ENCODE results near the gene ZC3H12D. TPM values are rescaled to one million over a fixed set of nuclear protein-coding genes. Genes with fewer than 3 reads are reported as not detected.

The ZC3H12D gene
- total RNA-seq, 1 experiment from 2014 or later = 0.57 TPM

DNA sequence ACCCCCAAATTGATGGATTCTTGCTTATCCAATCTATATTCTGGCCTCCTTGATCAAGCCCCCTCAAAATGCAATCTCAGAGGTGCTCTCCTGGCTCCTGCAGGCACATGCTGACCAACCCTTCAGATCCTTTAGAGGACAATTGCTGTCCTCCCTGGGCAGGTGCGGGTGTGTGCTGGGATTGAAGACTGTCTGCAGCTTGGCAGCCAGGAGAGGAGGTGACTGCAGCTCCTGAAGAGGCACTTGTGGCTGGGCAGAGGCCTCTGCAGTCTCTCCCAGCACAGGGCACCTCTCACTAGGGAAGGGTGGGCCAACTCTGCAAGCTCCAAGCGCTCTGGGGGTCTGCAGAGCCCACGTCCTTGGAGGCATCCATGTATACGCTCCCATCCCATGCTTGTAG is 56.2 kb downstream of the ZC3H12D start:
- Mint-ChIP-seq H3K9me3 (ENCODE audit: unreplicated experiment) (no peaks in the 10 kb centered on the region), H3K4me1 (ENCODE audit: low read depth, unreplicated experiment) (peaks cover 10% of the 10 kb centered on the region), H3K27me3 (ENCODE audit: insufficient read depth, unreplicated experiment) (peaks cover 2% of the 10 kb centered on the region), H3K4me3 (ENCODE audit: unreplicated experiment) (no peak overlapping the region), H3K27ac (ENCODE audit: unreplicated experiment) (no peak overlapping the region), H3K36me3 (ENCODE audit: insufficient read depth, unreplicated experiment) (no peaks in the 10 kb centered on the region)
- BruUV-seq (replicated peaks) = no TSS peak
- no peaks in the 10 kb centered on the region for H3K36me3 ChIP-seq (ENCODE audit: control insufficient read depth, insufficient read depth, low read length)
- CTCF ChIA-PET = interaction anchor here (0.7 kb wide), 1 partner anchor 347 kb away, joined by 3 read pairs; no protein-coding TSS in a partner anchor
- no peak overlapping the region for H3K4me3 ChIP-seq (ENCODE audit: low read depth, low read length)
- H3K9me3 ChIP-seq = no peaks in the 10 kb centered on the region
- DNase-seq = no peak
- POLR2A ChIA-PET = no interaction called here
- no peaks in the 10 kb centered on the region for H3K27me3 ChIP-seq (replicated peaks; ENCODE audit: control insufficient read depth, insufficient read depth, low read length)
- no peaks in the 10 kb centered on the region for H3K4me1 ChIP-seq
- intact Hi-C loops (cut with micrococcal nuclease; ENCODE audit: unreplicated experiment) = no loop called here
- TF ChIP-seq, protein P1, sequence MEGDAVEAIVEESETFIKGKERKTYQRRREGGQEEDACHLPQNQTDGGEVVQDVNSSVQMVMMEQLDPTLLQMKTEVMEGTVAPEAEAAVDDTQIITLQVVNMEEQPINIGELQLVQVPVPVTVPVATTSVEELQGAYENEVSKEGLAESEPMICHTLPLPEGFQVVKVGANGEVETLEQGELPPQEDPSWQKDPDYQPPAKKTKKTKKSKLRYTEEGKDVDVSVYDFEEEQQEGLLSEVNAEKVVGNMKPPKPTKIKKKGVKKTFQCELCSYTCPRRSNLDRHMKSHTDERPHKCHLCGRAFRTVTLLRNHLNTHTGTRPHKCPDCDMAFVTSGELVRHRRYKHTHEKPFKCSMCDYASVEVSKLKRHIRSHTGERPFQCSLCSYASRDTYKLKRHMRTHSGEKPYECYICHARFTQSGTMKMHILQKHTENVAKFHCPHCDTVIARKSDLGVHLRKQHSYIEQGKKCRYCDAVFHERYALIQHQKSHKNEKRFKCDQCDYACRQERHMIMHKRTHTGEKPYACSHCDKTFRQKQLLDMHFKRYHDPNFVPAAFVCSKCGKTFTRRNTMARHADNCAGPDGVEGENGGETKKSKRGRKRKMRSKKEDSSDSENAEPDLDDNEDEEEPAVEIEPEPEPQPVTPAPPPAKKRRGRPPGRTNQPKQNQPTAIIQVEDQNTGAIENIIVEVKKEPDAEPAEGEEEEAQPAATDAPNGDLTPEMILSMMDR (IDR thresholded peaks at IDR 0.05; ENCODE audit: insufficient read depth in 1 of 2, low read depth in 1 of 2, low read length in 1 of 2, severe bottlenecking in 1 of 2, unreplicated experiment in 1 of 2) = no peak

DNA sequence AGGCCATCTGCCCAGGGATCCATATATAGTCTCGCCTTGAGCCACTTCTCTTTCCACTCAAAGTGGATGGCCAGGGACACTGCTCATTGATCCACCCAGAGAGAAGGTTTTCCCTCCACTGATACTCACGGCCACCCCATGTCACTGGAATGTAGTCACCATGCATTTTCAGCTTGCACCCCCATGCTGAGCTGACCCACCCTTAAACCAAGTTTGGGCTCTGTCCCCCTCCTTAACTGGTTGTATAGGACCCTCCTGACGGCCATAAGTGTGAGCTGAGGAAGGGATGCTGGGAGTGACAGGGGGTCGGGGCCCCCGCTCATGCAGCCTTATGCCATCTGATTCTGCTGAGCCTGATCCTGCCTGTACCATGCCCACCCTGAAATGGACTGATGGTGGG is 59.1 kb downstream of the ZC3H12D start:
- H3K4me3 Mint-ChIP-seq (ENCODE audit: unreplicated experiment) = no peak overlapping the region
- Histone ChIP-seq H3K4me1 (no peaks in the 10 kb centered on the region), H3K27me3 (replicated peaks; ENCODE audit: control insufficient read depth, insufficient read depth, low read length) (no peaks in the 10 kb centered on the region), H3K9me3 (no peaks in the 10 kb centered on the region), H3K4me3 (ENCODE audit: low read depth, low read length) (no peak overlapping the region), H3K36me3 (ENCODE audit: control insufficient read depth, insufficient read depth, low read length) (no peaks in the 10 kb centered on the region)
- no peaks in the 10 kb centered on the region for H3K36me3 Mint-ChIP-seq (ENCODE audit: insufficient read depth, unreplicated experiment)
- TF ChIP-seq, protein P1 (IDR thresholded peaks at IDR 0.05; ENCODE audit: insufficient read depth in 1 of 2, low read depth in 1 of 2, low read length in 1 of 2, severe bottlenecking in 1 of 2, unreplicated experiment in 1 of 2) = no peak
- intact Hi-C loops (cut with micrococcal nuclease; ENCODE audit: unreplicated experiment) = no loop called here
- no peaks in the 10 kb centered on the region for H3K9me3 Mint-ChIP-seq (ENCODE audit: unreplicated experiment)
- no TSS peak for BruUV-seq (replicated peaks)
- DNase-seq = no peak
- H3K27me3 Mint-ChIP-seq (ENCODE audit: insufficient read depth, unreplicated experiment) = peaks cover 2% of the 10 kb centered on the region
- H3K4me1 Mint-ChIP-seq (ENCODE audit: low read depth, unreplicated experiment) = peaks cover 14% of the 10 kb centered on the region
- no peak overlapping the region for H3K27ac Mint-ChIP-seq (ENCODE audit: unreplicated experiment)
- POLR2A ChIA-PET = no interaction called here
- CTCF ChIA-PET = no interaction called here

DNA sequence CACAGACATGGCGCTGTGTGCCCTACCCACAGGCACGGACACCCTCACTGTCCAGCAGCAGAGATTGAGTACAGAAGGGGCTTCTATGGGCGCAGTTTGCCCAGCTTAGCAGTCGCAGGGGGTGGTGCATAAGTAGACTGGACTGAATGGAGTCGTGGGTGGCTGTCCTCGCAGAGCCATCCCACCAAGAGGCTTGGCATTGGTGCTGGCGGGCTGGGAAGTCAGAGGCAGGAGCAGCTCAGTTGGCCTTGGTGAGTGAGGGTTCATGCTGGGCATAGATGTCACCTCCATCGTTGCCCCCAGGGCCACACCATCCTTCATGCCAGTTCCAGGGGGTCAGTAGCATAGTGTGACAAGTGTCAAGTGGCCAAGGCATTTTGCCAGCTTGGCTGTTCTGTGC is 59.6 kb downstream of the ZC3H12D start:
- POLR2A ChIA-PET = no interaction called here
- Mint-ChIP-seq H3K4me1 (ENCODE audit: low read depth, unreplicated experiment) (peaks cover 12% of the 10 kb centered on the region), H3K27ac (ENCODE audit: unreplicated experiment) (no peak overlapping the region), H3K27me3 (ENCODE audit: insufficient read depth, unreplicated experiment) (peaks cover 2% of the 10 kb centered on the region), H3K9me3 (ENCODE audit: unreplicated experiment) (no peaks in the 10 kb centered on the region), H3K4me3 (ENCODE audit: unreplicated experiment) (no peak overlapping the region), H3K36me3 (ENCODE audit: insufficient read depth, unreplicated experiment) (no peaks in the 10 kb centered on the region)
- Histone ChIP-seq H3K4me3 (ENCODE audit: low read depth, low read length) (no peak overlapping the region), H3K27me3 (replicated peaks; ENCODE audit: control insufficient read depth, insufficient read depth, low read length) (no peaks in the 10 kb centered on the region), H3K9me3 (no peaks in the 10 kb centered on the region), H3K36me3 (ENCODE audit: control insufficient read depth, insufficient read depth, low read length) (no peaks in the 10 kb centered on the region), H3K4me1 (no peaks in the 10 kb centered on the region)
- intact Hi-C loops (cut with micrococcal nuclease; ENCODE audit: unreplicated experiment) = no loop called here
- no peak for DNase-seq
- CTCF ChIA-PET = no interaction called here
- no TSS peak for BruUV-seq (replicated peaks)
- TF ChIP-seq, protein P1 (IDR thresholded peaks at IDR 0.05; ENCODE audit: insufficient read depth in 1 of 2, low read depth in 1 of 2, low read length in 1 of 2, severe bottlenecking in 1 of 2, unreplicated experiment in 1 of 2) = no peak
